Osteocyte (in vitro differentiated cells): ENCODE results near the gene PARK7. TPM values are rescaled to one million over a fixed set of nuclear protein-coding genes. Genes with fewer than 3 reads are reported as not detected.

Source experiments
- DNase-seq: peaks from one replicate; pipeline ENCODE4 v3.0.0; 2021; ENCODE audit warnings: mixed read lengths; ENCODE audit not compliant: unreplicated experiment; ENCODE audit errors: extremely low spot score
- H3K27ac Mint-ChIP-seq: one replicate; pipeline ENCODE4 v1.8.0; 2021; ENCODE audit warnings: mild to moderate bottlenecking, mixed read lengths; ENCODE audit not compliant: unreplicated experiment
- H3K27me3 Mint-ChIP-seq: one replicate; pipeline ENCODE4 v1.8.0; 2021; ENCODE audit warnings: mixed read lengths; ENCODE audit not compliant: unreplicated experiment
- H3K36me3 Mint-ChIP-seq: one replicate; pipeline ENCODE4 v1.8.0; 2021; ENCODE audit warnings: mixed read lengths; ENCODE audit not compliant: unreplicated experiment
- H3K4me1 Mint-ChIP-seq: one replicate; pipeline ENCODE4 v1.8.0; 2021; ENCODE audit warnings: mixed read lengths; ENCODE audit not compliant: unreplicated experiment
- H3K4me3 Mint-ChIP-seq: one replicate; pipeline ENCODE4 v1.8.0; 2021; ENCODE audit warnings: mild to moderate bottlenecking, moderate library complexity, mixed read lengths; ENCODE audit not compliant: unreplicated experiment
- H3K9me3 Mint-ChIP-seq: one replicate; pipeline ENCODE4 v1.8.0; 2021; ENCODE audit warnings: mixed read lengths; ENCODE audit not compliant: unreplicated experiment
- CTCF ChIP-seq: fragments of 200-600 bp; sonication (generic); IDR thresholded peaks from 2 replicates; pipeline ENCODE4 v1.5.0; 2021; ENCODE audit warnings: antibody characterized with exemption, mild to moderate bottlenecking, moderate library complexity
- total RNA-seq: library from RNA; stranded (reverse); gene quantifications from 2 replicates; pipeline ENCODE4 v1.2.1, GENCODE V29; 2021

Gene PARK7
- total RNA-seq, 1 donor from 2014 or later, result 263 TPM

DNA sequence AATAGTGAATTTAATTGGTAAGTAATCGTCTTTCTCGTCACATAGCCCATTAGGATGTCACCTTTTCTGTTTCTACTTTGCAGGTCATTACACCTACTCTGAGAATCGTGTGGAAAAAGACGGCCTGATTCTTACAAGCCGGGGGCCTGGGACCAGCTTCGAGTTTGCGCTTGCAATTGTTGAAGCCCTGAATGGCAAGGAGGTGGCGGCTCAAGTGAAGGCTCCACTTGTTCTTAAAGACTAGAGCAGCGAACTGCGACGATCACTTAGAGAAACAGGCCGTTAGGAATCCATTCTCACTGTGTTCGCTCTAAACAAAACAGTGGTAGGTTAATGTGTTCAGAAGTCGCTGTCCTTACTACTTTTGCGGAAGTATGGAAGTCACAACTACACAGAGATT lies 23.3 kb downstream of the PARK7 start:
- H3K27me3 Mint-ChIP-seq, result no peaks in the 10 kb centered on the region
- H3K4me1 Mint-ChIP-seq, result peaks cover 4% of the 10 kb centered on the region
- H3K4me3 Mint-ChIP-seq, result no peak overlapping the region
- DNase-seq, result no peak
- peaks cover 43% of the 10 kb centered on the region for H3K36me3 Mint-ChIP-seq
- no peak for TF ChIP-seq CTCF
- no peaks in the 10 kb centered on the region for H3K9me3 Mint-ChIP-seq
- no peak overlapping the region for H3K27ac Mint-ChIP-seq

DNA sequence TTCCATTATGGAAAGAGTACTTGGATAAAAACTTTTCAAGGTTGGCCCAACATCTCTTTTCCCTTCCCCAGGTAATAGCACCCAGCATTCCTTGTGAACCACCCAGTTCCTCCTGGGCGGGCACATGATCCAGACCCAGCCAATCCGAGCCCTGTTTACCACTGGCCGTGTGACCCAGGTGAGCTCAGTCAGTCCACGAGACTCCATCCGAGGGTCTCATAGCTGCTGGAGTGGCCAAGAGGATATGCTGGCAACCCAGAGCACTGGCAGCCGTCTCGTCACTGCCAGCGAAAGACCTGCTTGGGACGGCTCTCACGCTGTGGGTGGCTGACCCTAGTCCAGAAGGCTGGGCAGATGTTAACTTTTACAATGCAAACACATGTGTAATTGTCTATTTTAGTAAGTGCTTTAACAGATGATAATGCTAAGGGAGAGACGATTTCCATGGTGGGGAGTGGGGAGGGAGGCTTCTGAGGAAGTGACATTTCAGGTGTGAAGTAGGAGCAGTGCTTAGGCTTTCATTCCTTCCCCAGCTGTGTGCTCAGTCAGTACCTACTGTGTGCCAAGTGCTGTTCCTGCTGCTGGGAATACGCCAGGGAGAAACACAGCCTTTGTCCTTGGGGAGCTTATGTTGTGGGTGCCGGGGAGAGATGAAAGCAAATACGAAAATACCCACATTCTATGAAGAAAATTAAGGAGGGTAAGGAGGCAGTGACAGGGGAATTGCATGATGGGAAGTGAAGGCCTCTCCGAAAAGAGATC lies 24.5 kb downstream of the PARK7 start:
- H3K4me3 Mint-ChIP-seq, result no peak overlapping the region
- no peak for TF ChIP-seq CTCF
- peaks cover 36% of the 10 kb centered on the region for H3K36me3 Mint-ChIP-seq
- H3K9me3 Mint-ChIP-seq, result no peaks in the 10 kb centered on the region
- no peak overlapping the region for H3K27ac Mint-ChIP-seq
- no peaks in the 10 kb centered on the region for H3K27me3 Mint-ChIP-seq
- H3K4me1 Mint-ChIP-seq, result peaks cover 4% of the 10 kb centered on the region
- no peak for DNase-seq

GRCh38 chr1:7987528-7987927 lies 26.0 kb downstream of the PARK7 start:
- H3K4me1 Mint-ChIP-seq, result peaks cover under 1% of the 10 kb centered on the region
- no peak overlapping the region for H3K27ac Mint-ChIP-seq

DNA sequence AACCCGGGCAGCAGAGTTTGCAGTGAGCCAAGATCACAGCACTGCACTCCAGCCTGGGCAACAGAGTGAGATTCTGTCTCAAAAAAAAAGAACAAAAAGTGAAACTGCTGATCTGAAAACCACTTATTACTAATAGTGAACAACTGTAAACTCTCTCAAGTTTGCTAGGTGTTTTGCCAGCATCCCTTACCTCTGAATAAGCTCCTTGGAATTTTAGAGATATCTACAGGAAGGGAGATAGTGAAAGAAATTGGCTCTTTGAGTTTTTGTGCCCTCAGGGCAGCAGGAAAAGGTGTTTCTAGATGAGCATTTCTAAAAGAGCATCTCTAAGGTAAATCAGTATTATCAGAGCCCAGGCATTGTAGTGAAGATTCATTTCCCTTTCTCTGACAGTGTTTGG lies 27.1 kb downstream of the PARK7 start:
- no peaks in the 10 kb centered on the region for H3K9me3 Mint-ChIP-seq
- H3K27me3 Mint-ChIP-seq, result no peaks in the 10 kb centered on the region
- no peak overlapping the region for H3K4me3 Mint-ChIP-seq
- DNase-seq, result no peak
- no peak for TF ChIP-seq CTCF
- H3K27ac Mint-ChIP-seq, result no peak overlapping the region
- no peaks in the 10 kb centered on the region for H3K4me1 Mint-ChIP-seq
- H3K36me3 Mint-ChIP-seq, result peaks cover 34% of the 10 kb centered on the region

More at GRCh38 chr1:7987528-7987927, 26.0 kb downstream of the PARK7 start:
- Mint-ChIP-seq H3K9me3 (no peaks in the 10 kb centered on the region), H3K27me3 (no peaks in the 10 kb centered on the region), H3K36me3 (peaks cover 35% of the 10 kb centered on the region), H3K4me3 (no peak overlapping the region)
- DNase-seq, result no peak
- no peak for TF ChIP-seq CTCF

DNA sequence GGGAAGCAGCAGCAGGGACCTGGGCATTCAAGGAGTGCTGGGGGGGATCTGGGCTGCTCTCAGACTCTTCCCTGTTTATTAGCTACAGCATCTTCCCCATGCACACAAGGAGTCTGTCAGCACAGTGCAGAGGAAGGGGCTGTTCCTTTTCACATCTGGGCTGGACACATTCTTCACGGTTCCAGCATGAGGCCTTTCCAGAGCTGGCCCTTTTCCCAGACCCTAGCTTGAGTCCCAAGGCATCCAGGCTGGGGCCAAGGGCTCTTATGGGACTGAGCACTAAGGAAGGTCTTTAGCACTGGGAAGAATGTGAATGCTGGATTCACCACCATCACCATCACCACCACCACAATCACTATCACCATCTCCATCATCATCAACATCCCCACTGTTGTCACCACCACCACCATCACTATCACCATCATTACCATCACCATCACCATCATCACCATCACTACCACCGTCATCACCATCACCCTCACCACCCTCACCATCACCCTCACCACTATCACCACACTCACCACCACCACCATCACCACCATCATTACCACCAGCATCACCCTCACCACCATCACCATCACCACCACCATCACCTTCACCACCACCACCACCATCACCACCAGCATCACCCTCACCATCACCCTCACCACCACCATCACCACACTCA lies 28.4 kb downstream of the PARK7 start:
- Mint-ChIP-seq H3K27ac (no peak overlapping the region), H3K9me3 (no peaks in the 10 kb centered on the region), H3K4me1 (no peaks in the 10 kb centered on the region), H3K36me3 (peaks cover 20% of the 10 kb centered on the region), H3K4me3 (no peak overlapping the region), H3K27me3 (no peaks in the 10 kb centered on the region)
- DNase-seq, result no peak
- no peak for TF ChIP-seq CTCF
